AG08396 (cell line): Measurements from ENCODE around the gene HS6ST1.
"Not testable (repeated sequence)": the region's sequence is repeated elsewhere in the genome, so short reads cannot be mapped to it uniquely, and the experiment has no call there.

Experiments
- DNase-seq: peaks from one replicate; pipeline ENCODE4 v3.0.0; 2012; ENCODE audit warnings: low spot score, mixed read lengths

Gene HS6ST1

GRCh38 chr2:128268611-128269010 lies 50.1 kb downstream of the HS6ST1 start:
- DNase-seq, result not testable (repeated sequence)

GRCh38 chr2:128268145-128268544 lies 50.5 kb downstream of the HS6ST1 start:
- DNase-seq, result not testable (repeated sequence)

GRCh38 chr2:128267649-128268048 lies 51.0 kb downstream of the HS6ST1 start:
- DNase-seq, result not testable (repeated sequence)

- DNase-seq, result not testable (repeated sequence)
These were observed 51.5 kb downstream of the HS6ST1 start for GRCh38 chr2:128267197-128267596.

- not testable (repeated sequence) for DNase-seq
These were observed 52.2 kb downstream of the HS6ST1 start for GRCh38 chr2:128266463-128266862.

GRCh38 chr2:128265608-128265993 lies 53.1 kb downstream of the HS6ST1 start:
- not testable (repeated sequence) for DNase-seq

GRCh38 chr2:128264881-128265607 lies 53.6 kb downstream of the HS6ST1 start:
- DNase-seq, result no peak

- DNase-seq, result no peak
These were observed 54.8 kb downstream of the HS6ST1 start for GRCh38 chr2:128263902-128264331.

GRCh38 chr2:128262315-128263253 lies 56.1 kb downstream of the HS6ST1 start:
- DNase-seq, result no peak

GRCh38 chr2:128261245-128262128 lies 57.2 kb downstream of the HS6ST1 start:
- peak; percentile 9 for DNase-seq

GRCh38 chr2:128260239-128261138 lies 58.2 kb downstream of the HS6ST1 start:
- DNase-seq, result peak; percentile 59

GRCh38 chr2:128259585-128259984 lies 59.1 kb downstream of the HS6ST1 start:
- DNase-seq, result no peak

GRCh38 chr2:128258218-128258617 lies 60.5 kb downstream of the HS6ST1 start:
- DNase-seq, result no peak

GRCh38 chr2:128252501-128252900 lies 66.2 kb downstream of the HS6ST1 start:
- DNase-seq, result no peak

GRCh38 chr2:128252086-128252485 lies 66.6 kb downstream of the HS6ST1 start:
- DNase-seq, result not testable (repeated sequence)

- no peak for DNase-seq
These were observed 68.2 kb downstream of the HS6ST1 start for GRCh38 chr2:128250229-128251025.

- no peak for DNase-seq
These were observed 69.1 kb downstream of the HS6ST1 start for GRCh38 chr2:128249555-128249954.

GRCh38 chr2:128245813-128246212 lies 72.9 kb downstream of the HS6ST1 start:
- DNase-seq, result no peak

GRCh38 chr2:128241896-128242295 lies 76.8 kb downstream of the HS6ST1 start:
- no peak for DNase-seq
